AG09319 (cell line): ENCODE measurements around the gene TSEN54.

Experiments used
- DNase-seq: peaks from one replicate; pipeline ENCODE4 v3.0.0-alpha.2; 2010; ENCODE audit warnings: low read depth; ENCODE audit errors: extremely low read depth
- TF ChIP-seq, protein P1 (sequence below): IDR thresholded peaks from 2 replicates; pipeline ENCODE4 v1.5.1; 2011; ENCODE audit warnings: low read depth, mild to moderate bottlenecking, inconsistent platforms, low read length, moderate library complexity

Gene TSEN54

GRCh38 chr17:75504347-75505151 is 11.8 kb upstream of the TSEN54 start:
- DNase-seq = no peak
- TF ChIP-seq, protein P1, sequence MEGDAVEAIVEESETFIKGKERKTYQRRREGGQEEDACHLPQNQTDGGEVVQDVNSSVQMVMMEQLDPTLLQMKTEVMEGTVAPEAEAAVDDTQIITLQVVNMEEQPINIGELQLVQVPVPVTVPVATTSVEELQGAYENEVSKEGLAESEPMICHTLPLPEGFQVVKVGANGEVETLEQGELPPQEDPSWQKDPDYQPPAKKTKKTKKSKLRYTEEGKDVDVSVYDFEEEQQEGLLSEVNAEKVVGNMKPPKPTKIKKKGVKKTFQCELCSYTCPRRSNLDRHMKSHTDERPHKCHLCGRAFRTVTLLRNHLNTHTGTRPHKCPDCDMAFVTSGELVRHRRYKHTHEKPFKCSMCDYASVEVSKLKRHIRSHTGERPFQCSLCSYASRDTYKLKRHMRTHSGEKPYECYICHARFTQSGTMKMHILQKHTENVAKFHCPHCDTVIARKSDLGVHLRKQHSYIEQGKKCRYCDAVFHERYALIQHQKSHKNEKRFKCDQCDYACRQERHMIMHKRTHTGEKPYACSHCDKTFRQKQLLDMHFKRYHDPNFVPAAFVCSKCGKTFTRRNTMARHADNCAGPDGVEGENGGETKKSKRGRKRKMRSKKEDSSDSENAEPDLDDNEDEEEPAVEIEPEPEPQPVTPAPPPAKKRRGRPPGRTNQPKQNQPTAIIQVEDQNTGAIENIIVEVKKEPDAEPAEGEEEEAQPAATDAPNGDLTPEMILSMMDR = peak; percentile 43

- TF ChIP-seq, protein P1 = no peak
- DNase-seq = no peak
Measured at GRCh38 chr17:75505152-75505409, 11.2 kb upstream of the TSEN54 start.

GRCh38 chr17:75505640-75506039 is 10.7 kb upstream of the TSEN54 start:
- DNase-seq = no peak
- TF ChIP-seq, protein P1 = no peak

DNA sequence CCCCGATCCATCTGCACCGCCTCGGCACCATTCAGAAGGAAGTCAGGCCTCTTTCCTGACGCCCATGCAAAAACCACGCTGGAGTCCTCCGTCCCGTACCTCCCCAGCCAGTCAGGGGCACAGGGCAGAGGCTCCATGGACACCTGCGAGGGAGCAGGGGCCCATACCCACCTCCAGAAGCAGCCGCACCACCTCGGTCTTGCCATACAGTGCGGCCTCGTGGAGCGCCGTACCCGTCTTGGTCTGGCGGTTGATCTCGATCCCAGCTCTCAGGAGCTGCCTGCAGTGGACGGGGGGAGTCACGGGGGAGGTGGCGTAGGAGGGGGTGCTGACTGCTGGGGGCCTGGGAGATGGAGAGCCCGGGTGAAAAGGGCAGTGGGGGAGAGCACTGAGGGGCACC is 10.2 kb upstream of the TSEN54 start:
- no peak for DNase-seq
- TF ChIP-seq, protein P1 = no peak

- TF ChIP-seq, protein P1 = no peak
- DNase-seq = no peak
Measured at GRCh38 chr17:75506888-75507287, 9.4 kb upstream of the TSEN54 start.

DNA sequence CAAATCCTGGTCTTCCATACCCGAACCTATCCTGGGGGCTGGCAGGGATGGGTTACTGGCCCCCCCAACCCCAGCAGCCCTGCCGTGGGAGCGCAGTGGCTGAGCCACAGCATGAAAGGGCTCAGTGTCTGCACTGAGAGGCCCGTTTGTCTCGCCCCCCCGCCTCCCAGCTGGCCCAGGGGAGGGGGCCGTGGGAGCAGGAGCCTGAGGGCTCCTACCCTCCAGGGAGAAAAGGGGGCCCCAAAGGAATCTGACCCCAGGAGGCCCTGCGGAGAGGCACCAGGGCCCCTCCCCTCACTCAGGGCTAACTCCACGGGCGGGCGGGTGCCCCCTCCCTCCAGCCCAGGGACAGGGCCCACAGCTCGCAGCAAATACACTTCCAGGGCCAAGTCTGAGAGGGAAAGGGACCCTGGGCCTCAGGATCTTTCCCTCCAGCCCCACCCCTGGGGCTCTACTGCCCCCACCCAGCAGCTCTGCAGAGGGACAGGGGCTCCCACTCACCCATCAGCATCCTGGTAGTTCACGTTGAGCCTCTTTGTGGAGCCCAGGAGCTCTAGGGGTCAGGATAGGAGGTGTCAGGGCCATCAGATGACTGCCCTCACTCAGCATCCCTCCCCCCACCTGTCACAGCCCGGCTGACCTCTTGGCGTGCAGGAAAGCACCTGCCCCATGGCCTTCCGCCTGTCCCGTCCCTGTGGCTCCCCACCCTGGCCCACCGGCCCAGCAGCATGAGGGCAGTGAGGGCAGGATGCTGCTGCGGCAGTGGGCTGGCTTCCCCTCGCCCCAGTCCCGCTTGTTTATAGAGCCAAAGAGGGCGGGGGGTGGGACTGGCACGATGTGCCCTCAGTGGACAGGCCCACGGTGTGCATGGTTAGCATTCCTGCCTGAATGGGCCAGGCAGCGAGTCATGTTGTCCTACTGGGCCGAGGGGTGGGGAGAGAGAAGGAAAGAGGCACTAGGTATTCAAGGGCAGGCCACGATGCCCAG is 8.3 kb upstream of the TSEN54 start:
- TF ChIP-seq, protein P1 = no peak
- DNase-seq = no peak

GRCh38 chr17:75508931-75509361 is 7.4 kb upstream of the TSEN54 start:
- no peak for DNase-seq
- TF ChIP-seq, protein P1 = no peak
